Suprapubic skin (tissue), 3 donors: ENCODE measurements around the gene KLF13.

Source experiments
- CTCF ChIP-seq, 2 donors: fragments of 200-600 bp in 1 of 2; fragments of 450-650 bp in 1 of 2; sonication (generic) in 1 of 2; IDR thresholded peaks; one replicate each; pipeline ENCODE4 v1.5.1; 2016 to 2019; ENCODE audit warnings: antibody characterized with exemption in 2 of 2, mild to moderate bottlenecking in 1 of 2, moderate library complexity in 1 of 2
- POLR2AphosphoS5 ChIP-seq, 3 donors: sonication (generic); formaldehyde crosslinking; IDR thresholded peaks; one replicate each; pipeline ENCODE4 v1.6.1; 2017; ENCODE audit warnings: antibody characterized with exemption in 3 of 3

GRCh38 chr15:31377030-31377429 lies 50.4 kb downstream of the KLF13 start:
- TF ChIP-seq CTCF (IDR thresholded peaks at IDR 0.05) (no peak), POLR2AphosphoS5 (IDR thresholded peaks at IDR 0.05) (no peak)
